ENCODE data around the gene SREBF2.
"Not testable (repeated sequence)": the region's sequence is repeated elsewhere in the genome, so short reads cannot be mapped to it uniquely, and the experiment has no call there.

The SREBF2 gene

GRCh38 chr22:41948928-41949296 lies 116.0 kb downstream of the SREBF2 start:
- DNase-seq = not testable (repeated sequence)

GRCh38 chr22:41949297-41949965 lies 116.5 kb downstream of the SREBF2 start:
- DNase-seq = no peak

DNA sequence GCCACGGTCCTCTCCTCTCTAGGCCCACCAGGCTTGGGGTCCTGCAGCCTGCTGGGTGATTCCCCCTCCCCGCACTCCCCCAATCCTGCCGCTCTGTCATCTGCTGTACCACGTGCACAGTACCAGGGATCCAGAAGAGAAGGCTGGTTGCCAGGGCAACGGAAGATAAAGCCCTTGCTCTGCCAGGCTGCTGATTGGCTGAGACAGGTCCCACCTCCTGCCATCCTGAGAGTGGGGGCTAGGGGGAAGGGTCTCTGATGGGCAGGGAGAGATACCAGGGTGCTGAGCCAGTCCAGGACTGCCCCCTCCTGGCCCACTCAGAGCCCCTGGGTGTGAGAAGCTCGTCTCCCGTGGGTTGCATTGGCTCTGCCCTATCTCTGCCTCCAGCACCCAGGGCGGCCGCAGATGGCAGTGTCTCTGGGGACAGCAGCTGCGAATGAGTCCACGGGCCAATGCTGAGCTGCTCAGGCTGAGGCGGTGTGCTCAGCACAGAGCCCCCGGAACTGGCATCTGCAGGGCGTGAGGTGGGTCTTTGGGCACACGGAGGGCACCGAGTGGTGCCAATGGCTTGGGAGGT lies 119.1 kb downstream of the SREBF2 start, which contains the start of gene SMIM45:
Gene SMIM45 (plus strand): TSS at position 253 of the 577 bp plus-strand sequence.
- peak in 1 of 2 experiments; percentile 16 for DNase-seq

- DNase-seq = no peak
Measured at GRCh38 chr22:41952713-41953112, 119.8 kb downstream of the SREBF2 start.

Data from NCI-H2081 (cell line).